DOHH2 (cell line): Measurements from ENCODE around the gene GLRA1.

ENCODE experiments used
- EZH2phosphoT487 ChIP-seq: fragments of 200-600 bp; sonication (generic); IDR thresholded peaks from 2 replicates; pipeline ENCODE4 v1.6.1; 2017; ENCODE audit warnings: borderline replicate concordance, mild to moderate bottlenecking, antibody characterized with exemption, low read length, moderate library complexity, mixed read lengths
- TF ChIP-seq, protein P1 (sequence below): fragments of 200-600 bp; sonication (generic); IDR thresholded peaks from one replicate; pipeline ENCODE4 v1.5.1; 2014; ENCODE audit warnings: antibody characterized with exemption, mild to moderate bottlenecking, low read depth, low read length; ENCODE audit not compliant: poor library complexity, severe bottlenecking

DNA sequence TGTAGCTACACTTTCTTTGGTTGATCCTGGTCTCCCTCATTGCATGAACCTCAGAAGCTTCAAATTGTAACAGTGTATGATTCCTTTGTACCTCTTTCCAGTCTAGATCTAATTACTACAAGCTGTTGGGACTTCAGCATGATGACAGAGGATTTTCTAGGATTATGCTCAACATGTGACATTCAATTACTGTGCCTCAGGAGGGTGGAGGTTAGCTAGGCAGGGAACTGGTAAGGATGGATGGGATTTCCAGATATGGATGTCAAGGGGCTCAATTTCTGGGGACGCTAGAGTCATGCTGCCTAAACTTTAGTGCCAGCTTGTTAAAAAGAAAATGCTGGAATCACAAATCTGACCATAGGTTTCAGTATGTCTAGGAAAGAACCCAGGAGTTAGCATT is 29.2 kb upstream of the GLRA1 start:
- TF ChIP-seq, protein P1, sequence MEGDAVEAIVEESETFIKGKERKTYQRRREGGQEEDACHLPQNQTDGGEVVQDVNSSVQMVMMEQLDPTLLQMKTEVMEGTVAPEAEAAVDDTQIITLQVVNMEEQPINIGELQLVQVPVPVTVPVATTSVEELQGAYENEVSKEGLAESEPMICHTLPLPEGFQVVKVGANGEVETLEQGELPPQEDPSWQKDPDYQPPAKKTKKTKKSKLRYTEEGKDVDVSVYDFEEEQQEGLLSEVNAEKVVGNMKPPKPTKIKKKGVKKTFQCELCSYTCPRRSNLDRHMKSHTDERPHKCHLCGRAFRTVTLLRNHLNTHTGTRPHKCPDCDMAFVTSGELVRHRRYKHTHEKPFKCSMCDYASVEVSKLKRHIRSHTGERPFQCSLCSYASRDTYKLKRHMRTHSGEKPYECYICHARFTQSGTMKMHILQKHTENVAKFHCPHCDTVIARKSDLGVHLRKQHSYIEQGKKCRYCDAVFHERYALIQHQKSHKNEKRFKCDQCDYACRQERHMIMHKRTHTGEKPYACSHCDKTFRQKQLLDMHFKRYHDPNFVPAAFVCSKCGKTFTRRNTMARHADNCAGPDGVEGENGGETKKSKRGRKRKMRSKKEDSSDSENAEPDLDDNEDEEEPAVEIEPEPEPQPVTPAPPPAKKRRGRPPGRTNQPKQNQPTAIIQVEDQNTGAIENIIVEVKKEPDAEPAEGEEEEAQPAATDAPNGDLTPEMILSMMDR, result no peak
- no peak for TF ChIP-seq EZH2phosphoT487
